GM21528 (cell line): ENCODE measurements around the gene ANAPC15.

ENCODE experiments used
- ATAC-seq: cut with Tn5 transposase; IDR thresholded peaks from one replicate; pipeline ENCODE4 v1.9.1; 2021; ENCODE audit warnings: mild to moderate bottlenecking, moderate library complexity; ENCODE audit not compliant: unreplicated experiment, low FRiP score

The ANAPC15 gene

DNA sequence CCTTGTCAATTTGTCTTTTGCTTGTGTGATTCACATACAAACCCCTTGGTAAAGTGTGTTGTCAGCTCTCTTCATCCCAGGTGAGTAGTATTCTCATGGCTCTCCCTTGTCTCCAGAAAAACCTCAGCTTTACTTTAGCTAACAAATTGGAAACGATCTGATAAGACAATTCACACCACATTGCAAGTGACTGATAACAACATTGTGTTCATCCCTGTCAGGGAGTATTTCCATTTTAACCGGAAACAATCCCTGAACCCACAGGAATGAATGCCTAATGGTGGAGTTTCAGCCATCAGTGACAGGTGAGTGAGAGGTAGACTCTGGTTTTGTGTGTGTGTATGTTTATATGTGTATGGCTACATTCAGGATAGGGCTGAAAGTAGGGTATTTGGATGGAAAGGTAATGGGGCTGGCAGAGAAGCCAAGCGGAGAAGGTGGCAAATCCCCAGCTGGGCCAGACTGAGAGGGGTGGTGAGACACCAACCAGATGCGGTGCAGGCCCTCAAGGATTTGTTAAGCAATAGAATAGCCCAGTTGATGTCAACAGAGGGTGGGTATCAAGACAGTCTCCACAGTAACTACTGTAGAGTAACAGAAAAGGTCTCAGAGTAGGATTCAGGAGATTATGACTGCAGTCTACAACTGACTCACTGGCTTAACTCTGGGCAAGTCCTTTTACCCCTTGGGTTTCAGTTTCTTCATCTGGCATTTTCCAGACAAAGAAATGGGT lies 24.3 kb downstream of the ANAPC15 start:
- ATAC-seq: no peak

- ATAC-seq: no peak
Observed at GRCh38 chr11:72085621-72086351, 26.7 kb downstream of the ANAPC15 start.

DNA sequence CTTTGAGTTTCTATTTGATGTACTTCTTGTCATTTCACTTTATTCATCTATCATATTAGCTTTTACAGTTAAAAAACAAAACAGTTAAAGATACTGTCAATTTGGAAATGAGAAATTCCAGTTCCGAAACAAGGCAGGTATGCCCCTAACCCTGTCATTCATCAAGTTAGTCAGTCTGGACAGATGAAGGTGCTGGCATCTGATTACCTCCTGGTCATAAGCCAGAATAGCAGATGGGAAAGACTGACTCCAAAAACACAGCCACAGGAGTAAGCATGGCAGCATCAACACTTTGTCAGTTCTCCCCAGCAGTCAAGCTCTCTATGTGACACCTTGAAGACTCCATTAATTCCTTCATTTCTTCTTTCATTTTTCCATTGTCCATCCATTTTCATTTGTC lies 27.5 kb downstream of the ANAPC15 start:
- ATAC-seq: no peak

DNA sequence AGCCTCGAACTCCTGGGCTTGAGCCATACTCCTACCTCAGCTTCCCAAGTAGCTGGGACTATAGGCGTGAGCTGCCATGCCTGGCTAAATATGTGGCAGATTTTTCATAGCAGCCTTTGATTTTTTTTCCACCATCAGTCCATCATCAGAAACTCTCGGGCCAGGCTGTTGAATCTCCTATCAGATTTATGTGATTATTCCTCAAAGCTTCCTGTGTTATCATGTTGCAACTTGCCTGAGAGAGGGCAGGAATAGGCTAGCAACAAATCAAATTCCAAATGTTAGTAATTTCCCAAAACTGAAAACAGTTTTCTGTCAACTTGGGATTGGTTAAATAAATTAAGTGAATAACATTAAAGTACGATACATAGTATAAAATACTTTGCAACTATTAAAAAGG lies 28.4 kb downstream of the ANAPC15 start:
- no peak for ATAC-seq

- ATAC-seq: no peak
Observed at GRCh38 chr11:72083414-72083813, 29.1 kb downstream of the ANAPC15 start.

GRCh38 chr11:72081821-72082453 lies 30.6 kb downstream of the ANAPC15 start:
- ATAC-seq: no peak

DNA sequence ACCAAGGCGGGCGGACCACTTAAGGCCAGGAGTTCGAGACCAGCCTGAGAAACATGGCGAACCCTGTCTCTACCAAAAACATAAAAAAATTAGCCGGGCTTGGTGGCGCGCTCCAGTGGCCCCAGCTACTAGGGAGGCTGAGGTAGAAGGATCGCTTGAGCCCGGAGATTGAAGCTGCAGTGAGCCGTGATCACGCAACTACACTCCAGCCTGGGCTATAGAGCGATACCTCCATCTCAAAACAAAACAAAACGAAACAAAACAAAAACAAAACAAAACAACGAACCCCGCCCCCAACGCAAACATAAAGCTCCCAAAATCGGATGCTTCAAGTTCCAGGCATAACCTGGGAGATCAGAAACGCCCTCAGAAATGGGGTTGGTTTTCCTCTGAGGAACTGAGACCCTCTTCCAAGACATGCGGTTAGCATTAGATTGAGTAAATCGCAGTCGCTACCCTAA lies 31.3 kb downstream of the ANAPC15 start:
- ATAC-seq: no peak

- ATAC-seq: peak; percentile 91
Observed at GRCh38 chr11:72080326-72081183, 31.9 kb downstream of the ANAPC15 start, which contains the start of the genes LRRC51 and NUMA1. TSS of gene LRRC51 (plus strand) at chr11:72080850. CDS start at chr11:72089084, 8,234 bp downstream. TSS of gene NUMA1 (minus strand) at chr11:72080542. CDS start at chr11:72035943, 44,599 bp downstream.

GRCh38 chr11:72079819-72080325 lies 32.6 kb downstream of the ANAPC15 start:
- ATAC-seq: no peak

GRCh38 chr11:72078477-72078876 lies 34.0 kb downstream of the ANAPC15 start:
- ATAC-seq: no peak

DNA sequence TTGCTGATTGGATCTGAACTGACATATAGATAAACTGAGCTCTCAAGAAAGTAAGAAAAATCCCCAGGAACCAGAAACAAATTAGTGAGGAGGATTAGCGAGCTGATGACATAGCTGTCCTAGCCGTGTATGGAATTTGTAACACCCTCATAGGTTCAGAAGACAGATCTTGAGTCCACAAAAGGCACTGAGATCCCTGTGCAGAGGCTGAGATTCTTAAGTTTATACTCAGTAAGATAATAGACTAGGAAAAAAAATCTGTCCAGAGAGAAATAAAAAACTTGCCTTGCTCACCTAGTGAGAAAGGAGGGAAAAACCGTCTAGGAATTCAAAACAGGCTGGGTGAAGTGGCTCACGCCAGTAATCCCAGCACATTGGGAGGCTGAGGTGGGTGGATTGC lies 36.7 kb downstream of the ANAPC15 start:
- ATAC-seq: no peak

DNA sequence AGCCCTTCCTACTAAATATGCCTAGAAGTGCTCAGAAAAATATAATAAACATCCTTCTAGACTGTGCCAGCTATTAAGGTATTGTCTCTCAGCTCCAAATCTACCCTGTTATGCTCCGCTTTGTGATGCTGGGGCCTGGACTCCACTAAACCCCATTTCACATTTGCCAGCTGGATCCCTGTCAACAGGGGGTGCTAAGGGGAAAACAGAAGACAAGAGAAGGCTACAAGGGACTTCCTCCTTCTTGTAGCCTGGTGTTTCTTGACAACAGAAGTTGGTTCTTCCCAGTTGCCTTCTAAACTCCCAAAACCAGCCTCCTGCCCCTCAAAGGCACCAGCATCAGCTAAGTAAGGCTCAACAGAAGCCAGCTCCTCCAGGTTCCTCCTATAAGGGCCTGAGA lies 37.4 kb downstream of the ANAPC15 start:
- ATAC-seq: no peak

- ATAC-seq: no peak
Observed at GRCh38 chr11:72072348-72072747, 40.1 kb downstream of the ANAPC15 start.

- no peak for ATAC-seq
Observed at GRCh38 chr11:72070491-72070890, 42.0 kb downstream of the ANAPC15 start.

- ATAC-seq: no peak
Observed at GRCh38 chr11:72069787-72070251, 42.7 kb downstream of the ANAPC15 start.

DNA sequence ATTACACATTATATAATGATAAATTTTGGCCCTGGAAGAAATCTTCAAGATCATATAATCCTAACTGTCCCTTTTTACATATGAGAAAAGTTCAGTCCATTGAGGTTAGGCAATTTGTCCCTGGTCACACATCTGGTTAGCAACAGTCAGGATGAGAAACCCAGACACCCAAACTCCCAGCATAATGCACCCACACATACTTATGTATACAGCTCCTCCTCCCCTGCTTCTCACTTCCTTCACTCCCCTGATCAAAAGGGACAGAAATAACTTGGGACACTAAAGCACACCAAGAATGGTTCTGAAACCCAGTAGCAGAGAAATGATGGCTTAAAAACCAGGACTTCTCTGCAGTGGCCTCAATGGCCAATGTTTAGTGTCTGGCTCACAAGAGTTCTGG lies 43.3 kb downstream of the ANAPC15 start:
- ATAC-seq: no peak

GRCh38 chr11:72067676-72068075 lies 44.8 kb downstream of the ANAPC15 start:
- no peak for ATAC-seq

GRCh38 chr11:72067266-72067665 lies 45.2 kb downstream of the ANAPC15 start:
- no peak for ATAC-seq

DNA sequence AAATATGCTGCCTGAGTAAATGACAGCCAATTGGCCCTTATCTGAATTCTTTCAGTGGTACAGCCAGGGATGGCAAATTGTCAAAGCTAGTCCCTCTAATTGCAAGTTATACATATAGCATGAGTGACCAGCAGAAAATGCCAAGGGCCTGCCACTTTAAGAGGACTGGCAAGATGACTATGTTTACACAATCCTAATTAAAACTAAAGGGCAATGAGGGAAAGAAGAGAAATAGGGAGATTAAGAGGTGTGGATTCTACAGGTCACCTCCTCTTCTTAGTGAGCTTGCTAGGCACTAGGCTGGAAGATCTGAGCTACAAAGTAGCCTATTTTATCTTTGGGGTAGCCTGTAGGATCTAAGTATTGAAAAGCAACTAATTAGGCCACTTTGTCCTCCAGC lies 45.6 kb downstream of the ANAPC15 start:
- ATAC-seq: no peak
